ENCODE results near the gene MOV10L1. TPM values are rescaled to one million over a fixed set of nuclear protein-coding genes. Genes with fewer than 3 reads are reported as not detected.

Gene MOV10L1
- total RNA-seq, 1 donor, result 0.36 TPM

- Histone ChIP-seq H4K20me1 (ENCODE audit: insufficient read depth, low read length) (no peaks in the 10 kb centered on the region), H3K27me3 (ENCODE audit: insufficient read depth, low read length) (peaks cover 18% of the 10 kb centered on the region), H3K4me1 (ENCODE audit: insufficient read depth, low read length) (no peaks in the 10 kb centered on the region), H3K79me2 (ENCODE audit: insufficient read depth, low read length) (no peaks in the 10 kb centered on the region), H3K4me2 (ENCODE audit: insufficient read depth, low read length) (no peak overlapping the region), H2AFZ (ENCODE audit: low read length) (no peak overlapping the region), H3K4me3 (ENCODE audit: insufficient read depth, low read length) (no peak overlapping the region), H3K27ac (ENCODE audit: low read depth, low read length) (no peak overlapping the region), H3K36me3 (ENCODE audit: insufficient read depth, low read length) (no peaks in the 10 kb centered on the region), H3K9me3 (ENCODE audit: low read depth, low read length) (no peaks in the 10 kb centered on the region)
- TF ChIP-seq CTCF (IDR thresholded peaks at IDR 0.05; ENCODE audit: extremely low read depth, low read depth, low read length), result no peak
- DNase-seq (ENCODE audit: insufficient read length, low spot score, missing footprints), result no peak
These were observed 11.6 kb upstream of the MOV10L1 start for GRCh38 chr22:50078246-50078645.

GRCh38 chr22:50078761-50079160, 11.0 kb upstream of the MOV10L1 start:
- DNase-seq (ENCODE audit: insufficient read length, low spot score, missing footprints), result peak; percentile 79
- no peaks in the 10 kb centered on the region for H3K79me2 ChIP-seq (ENCODE audit: insufficient read depth, low read length)
- no peaks in the 10 kb centered on the region for H3K4me1 ChIP-seq (ENCODE audit: insufficient read depth, low read length)
- peaks cover 20% of the 10 kb centered on the region for H3K27me3 ChIP-seq (ENCODE audit: insufficient read depth, low read length)
- no peaks in the 10 kb centered on the region for H3K36me3 ChIP-seq (ENCODE audit: insufficient read depth, low read length)
- H3K9me3 ChIP-seq (ENCODE audit: low read depth, low read length), result no peaks in the 10 kb centered on the region
- H3K4me3 ChIP-seq (ENCODE audit: insufficient read depth, low read length), result no peak overlapping the region
- no peak overlapping the region for H3K4me2 ChIP-seq (ENCODE audit: insufficient read depth, low read length)
- TF ChIP-seq CTCF (IDR thresholded peaks at IDR 0.05; ENCODE audit: extremely low read depth, low read depth, low read length), result no peak
- H3K27ac ChIP-seq (ENCODE audit: low read depth, low read length), result no peak overlapping the region
- no peaks in the 10 kb centered on the region for H4K20me1 ChIP-seq (ENCODE audit: insufficient read depth, low read length)
- no peak overlapping the region for H2AFZ ChIP-seq (ENCODE audit: low read length)

GRCh38 chr22:50080077-50080465, 9.7 kb upstream of the MOV10L1 start:
- Histone ChIP-seq H3K27ac (ENCODE audit: low read depth, low read length) (no peak overlapping the region), H3K36me3 (ENCODE audit: insufficient read depth, low read length) (no peaks in the 10 kb centered on the region), H2AFZ (ENCODE audit: low read length) (no peak overlapping the region), H3K4me2 (ENCODE audit: insufficient read depth, low read length) (no peak overlapping the region), H3K4me3 (ENCODE audit: insufficient read depth, low read length) (no peak overlapping the region), H3K4me1 (ENCODE audit: insufficient read depth, low read length) (no peaks in the 10 kb centered on the region), H4K20me1 (ENCODE audit: insufficient read depth, low read length) (no peaks in the 10 kb centered on the region), H3K27me3 (ENCODE audit: insufficient read depth, low read length) (peaks cover 20% of the 10 kb centered on the region), H3K9me3 (ENCODE audit: low read depth, low read length) (no peaks in the 10 kb centered on the region), H3K79me2 (ENCODE audit: insufficient read depth, low read length) (no peaks in the 10 kb centered on the region)
- DNase-seq (ENCODE audit: insufficient read length, low spot score, missing footprints), result peak; percentile 52
- TF ChIP-seq CTCF (IDR thresholded peaks at IDR 0.05; ENCODE audit: extremely low read depth, low read depth, low read length), result no peak

GRCh38 chr22:50081426-50082196, 8.2 kb upstream of the MOV10L1 start:
- no peak for TF ChIP-seq CTCF (IDR thresholded peaks at IDR 0.05; ENCODE audit: extremely low read depth, low read depth, low read length)

More at GRCh38 chr22:50081426-50082196, 8.2 kb upstream of the MOV10L1 start:
- H3K9me3 ChIP-seq (ENCODE audit: low read depth, low read length), result no peaks in the 10 kb centered on the region
- H3K79me2 ChIP-seq (ENCODE audit: insufficient read depth, low read length), result no peaks in the 10 kb centered on the region
- H3K4me1 ChIP-seq (ENCODE audit: insufficient read depth, low read length), result peaks cover under 1% of the 10 kb centered on the region
- no peaks in the 10 kb centered on the region for H3K36me3 ChIP-seq (ENCODE audit: insufficient read depth, low read length)
- no peak overlapping the region for H2AFZ ChIP-seq (ENCODE audit: low read length)
- H3K27me3 ChIP-seq (ENCODE audit: insufficient read depth, low read length), result peaks cover 20% of the 10 kb centered on the region
- no peak overlapping the region for H3K27ac ChIP-seq (ENCODE audit: low read depth, low read length)
- H4K20me1 ChIP-seq (ENCODE audit: insufficient read depth, low read length), result no peaks in the 10 kb centered on the region
- no peak overlapping the region for H3K4me3 ChIP-seq (ENCODE audit: insufficient read depth, low read length)
- no peak overlapping the region for H3K4me2 ChIP-seq (ENCODE audit: insufficient read depth, low read length)
- DNase-seq (ENCODE audit: insufficient read length, low spot score, missing footprints), result peak; percentile 87
